HepG2 (cell line): ENCODE measurements around the gene KIF3C.

ENCODE experiments used
- FOXJ3 ChIP-seq: sonication (generic); formaldehyde crosslinking; IDR thresholded peaks from 2 replicates; pipeline ENCODE4 v1.4.0; 2020; ENCODE audit warnings: missing genetic modification reagents, mild to moderate bottlenecking, borderline replicate concordance
- MBD4 ChIP-seq: IDR thresholded peaks from 2 replicates; pipeline ENCODE4 v1.6.1; 2012; ENCODE audit warnings: low read length, inconsistent platforms, borderline replicate concordance
- NFKB2 ChIP-seq: sonication (generic); formaldehyde crosslinking; IDR thresholded peaks from 2 replicates; pipeline ENCODE4 v1.4.0; 2020; ENCODE audit warnings: missing genetic modification reagents, borderline replicate concordance
- POLR2AphosphoS2 ChIP-seq: IDR thresholded peaks from 2 replicates; pipeline ENCODE4 v1.6.1; 2011; ENCODE audit warnings: low read depth, low read length, improper control_type of control experiment
- RFX5 ChIP-seq: IDR thresholded peaks from 2 replicates; pipeline ENCODE4 v1.6.1; 2011; ENCODE audit warnings: low read depth, low read length, improper control_type of control experiment
- ZNF121 ChIP-seq: sonication (generic); formaldehyde crosslinking; IDR thresholded peaks from 2 replicates; pipeline ENCODE4 v1.5.0; 2020; ENCODE audit warnings: mild to moderate bottlenecking, missing genetic modification reagents
- ZNF274 ChIP-seq: sonication (generic); formaldehyde crosslinking; IDR thresholded peaks from 2 replicates; pipeline ENCODE4 v1.5.1; 2020; ENCODE audit warnings: mild to moderate bottlenecking, missing genetic modification reagents
- ZSCAN22 ChIP-seq: sonication (generic); formaldehyde crosslinking; IDR thresholded peaks from 2 replicates; pipeline ENCODE4 v1.4.0; 2020; ENCODE audit warnings: mild to moderate bottlenecking, missing genetic modification reagents

DNA sequence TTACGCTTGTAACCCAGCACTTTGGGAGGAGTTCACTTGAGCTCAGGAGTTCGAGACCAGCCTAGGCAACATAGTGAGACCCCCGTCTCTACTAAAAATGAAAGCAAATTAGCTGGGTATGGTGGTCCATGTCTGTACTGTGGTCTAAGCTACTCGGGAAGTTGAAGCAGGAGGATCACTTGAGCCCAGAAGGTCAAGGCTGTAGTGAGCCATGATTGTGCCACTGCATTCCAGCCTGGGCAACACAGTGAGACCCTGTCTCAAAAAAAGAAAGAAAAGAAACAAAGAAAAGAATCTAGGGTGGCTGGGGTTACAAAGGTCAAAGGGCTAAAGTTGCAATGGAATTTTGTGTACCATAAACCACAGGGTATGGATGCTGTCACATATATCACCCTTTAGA, 41.3 kb downstream of the KIF3C start:
- TF ChIP-seq ZNF274 (no peak), ZNF121 (CRISPR knock-in tag) (peak; percentile 92), FOXJ3 (CRISPR knock-in tag) (no peak), ZSCAN22 (CRISPR knock-in tag) (no peak), POLR2AphosphoS2 (no peak), RFX5 (no peak), NFKB2 (CRISPR knock-in tag) (no peak), MBD4 (no peak)
